HEK293T (cell line): Measurements from ENCODE around the gene UGT1A4.

Experiments used
- CTCF ChIA-PET: fragments of 350-600 bp; formaldehyde crosslinking; extraction: SDS; loops from one replicate; lab custom pipeline; 2021; ENCODE audit warnings: antibody characterized with exemption, inconsistent platforms; lab: Yijun Ruan, JAX
- POLR2A ChIA-PET: fragments of 350-600 bp; formaldehyde crosslinking; extraction: SDS; loops from one replicate; lab custom pipeline; 2020; ENCODE audit warnings: antibody characterized with exemption, inconsistent platforms; lab: Yijun Ruan, JAX
- DNase-seq: peaks from one replicate; pipeline ENCODE4 v3.0.0; 2012; ENCODE audit warnings: mixed read lengths; ENCODE audit errors: extremely low spot score
- ARNT ChIP-seq: fragments of 450-650 bp; IDR thresholded peaks from 2 replicates; pipeline ENCODE4 v1.6.1; 2017; ENCODE audit warnings: mild to moderate bottlenecking
- BHLHE40 ChIP-seq: fragments of 450-650 bp; IDR thresholded peaks from 2 replicates; pipeline ENCODE4 v1.6.1; 2016; ENCODE audit warnings: mild to moderate bottlenecking, moderate library complexity, borderline replicate concordance
- CTBP1 ChIP-seq: fragments of 450-650 bp; IDR thresholded peaks from 2 replicates; pipeline ENCODE4 v1.6.1; 2016; ENCODE audit warnings: borderline replicate concordance
- ELF4 ChIP-seq: fragments of 450-650 bp; IDR thresholded peaks from 2 replicates; pipeline ENCODE4 v1.6.1; 2017; ENCODE audit warnings: antibody characterized with exemption
- FOXA1 ChIP-seq: fragments of 450-650 bp; IDR thresholded peaks from 2 replicates; pipeline ENCODE4 v1.6.1; 2016; ENCODE audit warnings: mild to moderate bottlenecking
- FOXK2 ChIP-seq: fragments of 450-650 bp; IDR thresholded peaks from 2 replicates; pipeline ENCODE4 v1.6.1; 2016; ENCODE audit warnings: mild to moderate bottlenecking
- FOXM1 ChIP-seq: fragments of 450-650 bp; IDR thresholded peaks from 2 replicates; pipeline ENCODE4 v1.6.1; 2017; ENCODE audit warnings: mild to moderate bottlenecking, borderline replicate concordance
- HDGF ChIP-seq: fragments of 450-650 bp; IDR thresholded peaks from 2 replicates; pipeline ENCODE4 v1.6.1; 2017; ENCODE audit warnings: antibody characterized with exemption, borderline replicate concordance
- L3MBTL2 ChIP-seq: fragments of 450-650 bp; conservative IDR thresholded peaks from 2 replicates; pipeline ENCODE4 v1.6.1; 2016; ENCODE audit warnings: mild to moderate bottlenecking
- LEF1 ChIP-seq: fragments of 450-650 bp; IDR thresholded peaks from 2 replicates; pipeline ENCODE4 v1.6.1; 2017; ENCODE audit warnings: mild to moderate bottlenecking, borderline replicate concordance
- NFRKB ChIP-seq: fragments of 450-650 bp; IDR thresholded peaks from 2 replicates; pipeline ENCODE4 v1.6.1; 2016; ENCODE audit warnings: mild to moderate bottlenecking, moderate library complexity
- SP1 ChIP-seq: fragments of 450-650 bp; IDR thresholded peaks from 2 replicates; pipeline ENCODE4 v1.6.1; 2017
- SUZ12 ChIP-seq: fragments of 450-650 bp; IDR thresholded peaks from 2 replicates; pipeline ENCODE4 v1.6.1; 2016; ENCODE audit warnings: mild to moderate bottlenecking
- TARDBP ChIP-seq: fragments of 450-650 bp; IDR thresholded peaks from 2 replicates; pipeline ENCODE4 v1.6.1; 2016
- ZNF384 ChIP-seq: fragments of 450-650 bp; IDR thresholded peaks from 2 replicates; pipeline ENCODE4 v1.6.1; 2016
- TF ChIP-seq, protein P1 (sequence below): fragments of 450-650 bp; IDR thresholded peaks from 2 replicates; pipeline ENCODE4 v1.6.1; 2016

Gene UGT1A4

GRCh38 chr2:233686928-233687327, 31.6 kb upstream of the UGT1A4 start:
- ChIA-PET CTCF (interaction anchor here (0.7 kb wide), 1 partner anchor 514 kb away, joined by 8 read pairs; no protein-coding TSS in a partner anchor), POLR2A (no interaction called here)
- DNase-seq: no peak
- TF ChIP-seq LEF1: no peak
- TF ChIP-seq ZNF384: no peak
- no peak for TF ChIP-seq SP1
- no peak for TF ChIP-seq FOXK2

DNA sequence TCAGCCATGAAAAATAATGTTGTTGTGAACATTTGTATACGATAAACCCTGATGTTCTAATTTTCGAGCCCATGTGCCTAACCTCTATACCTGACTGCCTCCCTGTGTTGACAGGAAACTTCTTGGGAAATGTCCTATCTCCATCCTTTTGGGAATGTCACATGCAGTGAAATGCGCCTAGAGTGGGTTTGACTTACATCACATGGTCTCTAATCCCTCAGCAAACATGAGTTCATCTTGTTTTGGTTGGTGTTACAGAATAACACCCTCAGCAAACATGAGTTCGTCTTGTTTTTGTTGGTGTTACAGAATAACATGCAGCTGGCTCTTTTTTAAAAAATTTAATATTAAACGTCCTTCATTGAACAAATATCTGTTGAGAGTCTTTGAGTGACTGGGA, 30.2 kb upstream of the UGT1A4 start:
- POLR2A ChIA-PET: no interaction called here
- no peak for DNase-seq
- CTCF ChIA-PET: no interaction called here
- TF ChIP-seq FOXM1 (no peak), FOXA1 (no peak), SP1 (no peak), FOXK2 (no peak), LEF1 (no peak), NFRKB (no peak), CTBP1 (no peak), ELF4 (no peak), L3MBTL2 (no peak), TARDBP (no peak), SUZ12 (no peak), BHLHE40 (no peak), HDGF (no peak), ARNT (no peak), ZNF384 (no peak)
- TF ChIP-seq, protein P1, sequence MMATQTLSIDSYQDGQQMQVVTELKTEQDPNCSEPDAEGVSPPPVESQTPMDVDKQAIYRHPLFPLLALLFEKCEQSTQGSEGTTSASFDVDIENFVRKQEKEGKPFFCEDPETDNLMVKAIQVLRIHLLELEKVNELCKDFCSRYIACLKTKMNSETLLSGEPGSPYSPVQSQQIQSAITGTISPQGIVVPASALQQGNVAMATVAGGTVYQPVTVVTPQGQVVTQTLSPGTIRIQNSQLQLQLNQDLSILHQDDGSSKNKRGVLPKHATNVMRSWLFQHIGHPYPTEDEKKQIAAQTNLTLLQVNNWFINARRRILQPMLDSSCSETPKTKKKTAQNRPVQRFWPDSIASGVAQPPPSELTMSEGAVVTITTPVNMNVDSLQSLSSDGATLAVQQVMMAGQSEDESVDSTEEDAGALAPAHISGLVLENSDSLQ: no peak

GRCh38 chr2:233689031-233689430, 29.5 kb upstream of the UGT1A4 start:
- POLR2A ChIA-PET: no interaction called here
- TF ChIP-seq TARDBP (no peak), LEF1 (no peak), FOXM1 (no peak), SUZ12 (no peak), ELF4 (no peak), FOXA1 (no peak), FOXK2 (no peak), NFRKB (no peak), CTBP1 (no peak), L3MBTL2 (no peak), ARNT (no peak)
- TF ChIP-seq, protein P1: no peak
- DNase-seq: no peak
- CTCF ChIA-PET: interaction anchor here (0.6 kb wide), 1 partner anchor 32 kb away, joined by 3 read pairs; no protein-coding TSS in a partner anchor

GRCh38 chr2:233689501-233689900, 29.0 kb upstream of the UGT1A4 start:
- no peak for TF ChIP-seq HDGF
- TF ChIP-seq SP1: no peak
- no peak for TF ChIP-seq ELF4
- TF ChIP-seq FOXA1: no peak
- TF ChIP-seq L3MBTL2: no peak
- TF ChIP-seq NFRKB: no peak
- TF ChIP-seq BHLHE40: no peak
- TF ChIP-seq, protein P1: no peak
- no peak for DNase-seq
- CTCF ChIA-PET: interaction anchor here (0.6 kb wide), 1 partner anchor 33 kb away, joined by 3 read pairs; no protein-coding TSS in a partner anchor
- POLR2A ChIA-PET: no interaction called here

GRCh38 chr2:233690444-233690843, 28.1 kb upstream of the UGT1A4 start:
- TF ChIP-seq ELF4 (no peak), SUZ12 (no peak), SP1 (no peak), HDGF (no peak), NFRKB (no peak), FOXA1 (no peak), ARNT (no peak), LEF1 (no peak), FOXM1 (no peak), CTBP1 (no peak), L3MBTL2 (no peak)
- TF ChIP-seq, protein P1: no peak
- ChIA-PET POLR2A (no interaction called here), CTCF (no interaction called here)
- DNase-seq: no peak
